Epithelial cell of proximal tubule (primary cell): ENCODE results near the gene CYP2E1. TPM values are rescaled to one million over a fixed set of nuclear protein-coding genes. Genes with fewer than 3 reads are reported as not detected.
"Not testable (repeated sequence)": the region's sequence is repeated elsewhere in the genome, so short reads cannot be mapped to it uniquely, and the experiment has no call there.

Experiments used
- DNase-seq: peaks from one replicate; pipeline ENCODE4 v3.0.0-alpha.2; 2011; ENCODE audit warnings: low read depth
- H3K4me3 ChIP-seq: 2 replicates; pipeline ENCODE4 v1.5.1; 2011; ENCODE audit warnings: low read depth, mild to moderate bottlenecking, low read length
- total RNA-seq: library from RNA; depleted of rRNA; stranded (reverse); fragments of >200 nt; gene quantifications from 2 replicates; pipeline ENCODE4 v1.2.3, GENCODE V29; 2015
- TF ChIP-seq, protein P1 (sequence below): conservative IDR thresholded peaks from 2 replicates; pipeline ENCODE4 v1.5.1; 2012; ENCODE audit warnings: low read depth, mild to moderate bottlenecking, low read length

CYP2E1 gene
- total RNA-seq, 1 donor from 2014 or later: 0.17 TPM

GRCh38 chr10:133515471-133515870 is 11.7 kb upstream of the CYP2E1 start:
- H3K4me3 ChIP-seq: no peak overlapping the region
- no peak for DNase-seq
- TF ChIP-seq, protein P1, sequence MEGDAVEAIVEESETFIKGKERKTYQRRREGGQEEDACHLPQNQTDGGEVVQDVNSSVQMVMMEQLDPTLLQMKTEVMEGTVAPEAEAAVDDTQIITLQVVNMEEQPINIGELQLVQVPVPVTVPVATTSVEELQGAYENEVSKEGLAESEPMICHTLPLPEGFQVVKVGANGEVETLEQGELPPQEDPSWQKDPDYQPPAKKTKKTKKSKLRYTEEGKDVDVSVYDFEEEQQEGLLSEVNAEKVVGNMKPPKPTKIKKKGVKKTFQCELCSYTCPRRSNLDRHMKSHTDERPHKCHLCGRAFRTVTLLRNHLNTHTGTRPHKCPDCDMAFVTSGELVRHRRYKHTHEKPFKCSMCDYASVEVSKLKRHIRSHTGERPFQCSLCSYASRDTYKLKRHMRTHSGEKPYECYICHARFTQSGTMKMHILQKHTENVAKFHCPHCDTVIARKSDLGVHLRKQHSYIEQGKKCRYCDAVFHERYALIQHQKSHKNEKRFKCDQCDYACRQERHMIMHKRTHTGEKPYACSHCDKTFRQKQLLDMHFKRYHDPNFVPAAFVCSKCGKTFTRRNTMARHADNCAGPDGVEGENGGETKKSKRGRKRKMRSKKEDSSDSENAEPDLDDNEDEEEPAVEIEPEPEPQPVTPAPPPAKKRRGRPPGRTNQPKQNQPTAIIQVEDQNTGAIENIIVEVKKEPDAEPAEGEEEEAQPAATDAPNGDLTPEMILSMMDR: no peak

DNA sequence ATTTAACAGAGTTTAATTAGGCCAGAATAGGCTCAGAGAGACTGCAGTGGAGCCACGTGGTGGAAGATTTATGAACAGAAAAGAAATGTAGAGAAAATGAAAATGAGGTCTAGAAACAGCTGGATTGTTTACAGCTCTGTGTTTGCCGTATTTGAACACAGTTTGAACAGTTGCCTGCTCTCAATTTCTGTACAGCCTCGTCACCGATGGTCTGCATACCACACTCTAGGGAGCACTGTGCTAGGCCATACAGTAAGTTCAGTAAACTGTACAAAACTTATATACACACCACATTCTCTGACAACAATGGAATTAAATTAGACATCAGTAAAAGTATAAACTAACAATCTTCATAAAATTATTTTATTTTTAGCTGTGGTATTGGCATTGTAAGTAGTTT is 11.1 kb upstream of the CYP2E1 start:
- TF ChIP-seq, protein P1: no peak
- H3K4me3 ChIP-seq: no peak overlapping the region
- DNase-seq: no peak

DNA sequence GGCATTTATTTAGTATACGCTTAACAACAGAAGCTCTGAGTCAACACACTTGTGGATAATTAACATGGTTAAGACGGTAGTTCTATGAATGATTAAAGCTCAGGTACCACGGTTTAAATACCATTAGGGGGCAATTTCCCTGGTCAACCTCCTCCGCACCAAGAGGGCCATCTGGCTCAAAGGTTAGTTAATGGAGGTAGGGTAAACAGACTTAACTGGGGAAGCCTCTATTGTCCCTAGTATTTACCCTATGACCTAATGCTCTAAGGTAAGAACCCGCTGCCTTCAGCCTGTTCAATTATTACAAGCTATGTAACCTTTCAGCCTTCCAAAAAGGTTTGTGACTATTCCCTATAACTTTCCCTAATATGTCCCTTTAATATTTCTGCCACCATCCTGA is 8.6 kb upstream of the CYP2E1 start:
- not testable (repeated sequence) for DNase-seq, H3K4me3 ChIP-seq

GRCh38 chr10:133520193-133520738 is 6.9 kb upstream of the CYP2E1 start:
- peak overlapping the region; percentile 48 for H3K4me3 ChIP-seq
- DNase-seq: no peak
- TF ChIP-seq, protein P1: peak; percentile 82

DNA sequence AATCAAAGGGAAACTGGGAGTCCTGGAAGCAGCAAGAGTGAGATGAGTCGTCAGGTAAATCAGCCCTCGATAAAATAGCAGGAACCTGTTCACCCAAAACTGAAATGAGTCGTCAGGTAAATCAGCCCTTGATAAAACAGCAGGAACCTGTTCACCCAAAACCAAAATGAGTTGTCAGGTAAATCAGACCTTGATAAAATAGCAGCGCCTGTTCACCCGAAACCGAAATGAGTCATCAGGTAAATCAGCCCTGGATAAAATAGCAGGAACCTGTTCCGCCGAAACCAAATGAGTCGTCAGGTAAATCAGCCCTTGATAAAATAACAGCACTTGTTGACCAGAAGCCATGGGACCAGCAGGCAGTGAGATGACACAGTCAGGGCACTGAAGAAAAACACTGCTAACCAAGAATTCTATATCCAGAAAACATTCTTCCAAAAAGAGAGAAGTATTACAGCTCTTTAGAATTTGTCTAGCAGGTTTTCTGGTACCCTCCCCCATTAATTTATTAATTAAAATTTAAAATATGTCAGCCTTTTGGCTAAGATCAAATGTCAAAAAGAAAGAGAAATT is 3.4 kb upstream of the CYP2E1 start:
- TF ChIP-seq, protein P1: no peak
- DNase-seq: no peak
- H3K4me3 ChIP-seq: no peak overlapping the region

GRCh38 chr10:133525444-133525843 is 1.7 kb upstream of the CYP2E1 start:
- no peak for DNase-seq
- TF ChIP-seq, protein P1: no peak
- no peak overlapping the region for H3K4me3 ChIP-seq

DNA sequence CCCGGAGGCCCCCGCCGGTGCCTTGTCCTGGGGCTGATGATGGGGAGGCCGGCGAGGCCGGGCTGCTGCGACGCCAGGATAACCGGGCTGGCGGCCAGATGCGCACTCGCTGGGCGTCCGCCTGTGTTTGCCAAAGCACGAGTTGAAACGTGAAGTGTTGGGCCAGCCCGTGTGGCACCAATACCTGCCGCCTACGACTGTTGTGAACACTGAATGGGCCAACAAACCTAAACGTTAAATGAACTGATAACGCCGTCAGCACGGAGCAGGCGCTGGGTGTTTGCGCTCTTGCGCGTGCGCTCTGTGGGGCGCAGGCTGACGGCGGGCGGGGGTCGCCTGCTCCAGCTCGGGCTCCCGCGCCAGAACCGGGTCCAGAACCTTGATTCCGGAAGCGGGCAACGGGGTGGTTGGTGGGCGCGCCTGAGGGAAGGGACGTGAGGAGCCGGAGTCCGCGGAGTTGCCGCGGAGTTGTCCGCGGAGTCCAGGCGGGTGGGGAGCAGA is 658 bp downstream of the CYP2E1 start:
- H3K4me3 ChIP-seq: no peak overlapping the region
- DNase-seq: no peak
- TF ChIP-seq, protein P1: no peak
